SU-DHL-6 (cell line): ENCODE results near the gene GRAMD2B.

Source experiments
- H2AFZ ChIP-seq: fragments of 200-600 bp; sonication (generic); 2 replicates; pipeline ENCODE4 v1.6.1; 2014; ENCODE audit warnings: low read depth, mild to moderate bottlenecking, moderate library complexity, mixed read lengths, antibody characterized with exemption, low read length; ENCODE audit not compliant: severe bottlenecking
- H3F3A ChIP-seq: fragments of 200-600 bp; shearing (Covaris generic); 2 replicates; pipeline ENCODE4 v1.6.0; 2016; ENCODE audit warnings: antibody characterized with exemption, mild to moderate bottlenecking; ENCODE audit not compliant: insufficient read depth
- H3K27ac ChIP-seq: fragments of 200-600 bp; sonication (generic); 2 replicates; pipeline ENCODE4 v1.5.1; 2016; ENCODE audit warnings: low read depth, mild to moderate bottlenecking, low read length, moderate library complexity, mixed read lengths
- H3K27me3 ChIP-seq: fragments of 200-600 bp; sonication (generic), shearing (Covaris generic); 2 replicates; pipeline ENCODE4 v1.6.0; 2014; ENCODE audit warnings: mild to moderate bottlenecking, low read length
- H3K36me3 ChIP-seq: fragments of 200-600 bp; sonication (generic); 2 replicates; pipeline ENCODE4 v1.6.1; 2014; ENCODE audit warnings: mild to moderate bottlenecking, low read length, mixed read lengths
- H3K4me2 ChIP-seq: fragments of 300-600, 200-600 bp; shearing (Covaris generic), sonication (generic); 2 replicates; pipeline ENCODE4 v1.6.0; 2014; ENCODE audit warnings: low read length, low read depth, mild to moderate bottlenecking; ENCODE audit not compliant: poor library complexity, severe bottlenecking
- H3K4me3 ChIP-seq: fragments of 200-600 bp; sonication (generic); 2 replicates; pipeline ENCODE4 v1.5.1; 2014; ENCODE audit warnings: antibody characterized with exemption, low read length, mild to moderate bottlenecking, mixed read lengths; ENCODE audit not compliant: insufficient read depth, poor library complexity, severe bottlenecking
- H3K79me2 ChIP-seq: fragments of 200-600 bp; sonication (generic); 2 replicates; pipeline ENCODE4 v1.6.1; 2014; ENCODE audit warnings: mild to moderate bottlenecking, low read length, moderate library complexity; ENCODE audit not compliant: insufficient read depth
- H3K9ac ChIP-seq: fragments of 200-600 bp; sonication (generic); 2 replicates; pipeline ENCODE4 v1.7.0; 2014; ENCODE audit warnings: mild to moderate bottlenecking, low read length
- H3K9me2 ChIP-seq: fragments of 200-600 bp; sonication (generic); replicated peaks from 2 replicates; pipeline ENCODE4 v1.6.1; 2014; ENCODE audit warnings: low read length; ENCODE audit not compliant: insufficient read depth
- H3K9me3 ChIP-seq: fragments of 200-600 bp; sonication (generic); 2 replicates; pipeline ENCODE4 v1.6.1; 2014; ENCODE audit warnings: low read length, mixed read lengths; ENCODE audit not compliant: insufficient read depth
- H4K20me1 ChIP-seq: fragments of 200-600 bp; sonication (generic); 2 replicates; pipeline ENCODE4 v1.6.1; 2014; ENCODE audit warnings: low read depth, mild to moderate bottlenecking, antibody characterized with exemption, low read length, moderate library complexity, mixed read lengths
- EZH2phosphoT487 ChIP-seq: fragments of 200-600 bp; sonication (generic), shearing (Covaris generic); conservative IDR thresholded peaks from 2 replicates; pipeline ENCODE4 v1.6.1; 2018; ENCODE audit warnings: mild to moderate bottlenecking, antibody characterized with exemption, low read length, moderate library complexity, mixed read lengths
- TF ChIP-seq, protein P1 (sequence below): fragments of 200-600 bp; sonication (generic); IDR thresholded peaks from one replicate; pipeline ENCODE4 v1.5.1; 2017; ENCODE audit warnings: antibody characterized with exemption, mild to moderate bottlenecking, low read length, moderate library complexity; ENCODE audit not compliant: insufficient read depth, poor library complexity, severe bottlenecking

GRAMD2B gene

DNA sequence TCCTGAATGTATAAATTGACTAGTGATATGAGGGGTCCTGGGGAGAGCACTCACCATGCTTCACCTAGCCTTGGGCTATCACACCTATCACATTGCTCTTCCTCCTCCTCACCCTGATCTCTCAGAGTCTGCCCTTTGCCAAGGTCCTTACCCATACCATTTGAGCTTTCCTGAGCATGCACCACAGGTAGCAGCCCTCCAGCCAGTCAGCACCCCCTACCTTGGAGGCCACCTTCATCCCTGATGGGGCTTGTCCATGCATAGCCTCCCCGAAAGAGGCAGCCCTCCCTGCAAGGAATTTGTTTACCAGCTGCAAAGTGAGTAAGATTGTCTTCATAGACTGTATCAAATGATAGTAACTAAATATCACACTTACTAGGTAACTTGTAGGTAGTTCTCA lies 88.8 kb downstream of the GRAMD2B start:
- Histone ChIP-seq H3F3A (no peaks in the 10 kb centered on the region), H3K36me3 (no peaks in the 10 kb centered on the region), H2AFZ (no peak overlapping the region), H3K79me2 (no peaks in the 10 kb centered on the region), H3K9me2 (no peaks in the 10 kb centered on the region), H3K4me3 (no peak overlapping the region), H3K27me3 (no peaks in the 10 kb centered on the region), H3K4me2 (no peak overlapping the region), H3K9ac (no peak overlapping the region), H3K9me3 (no peaks in the 10 kb centered on the region), H4K20me1 (no peaks in the 10 kb centered on the region), H3K27ac (no peak overlapping the region)
- TF ChIP-seq EZH2phosphoT487 = no peak
- TF ChIP-seq, protein P1, sequence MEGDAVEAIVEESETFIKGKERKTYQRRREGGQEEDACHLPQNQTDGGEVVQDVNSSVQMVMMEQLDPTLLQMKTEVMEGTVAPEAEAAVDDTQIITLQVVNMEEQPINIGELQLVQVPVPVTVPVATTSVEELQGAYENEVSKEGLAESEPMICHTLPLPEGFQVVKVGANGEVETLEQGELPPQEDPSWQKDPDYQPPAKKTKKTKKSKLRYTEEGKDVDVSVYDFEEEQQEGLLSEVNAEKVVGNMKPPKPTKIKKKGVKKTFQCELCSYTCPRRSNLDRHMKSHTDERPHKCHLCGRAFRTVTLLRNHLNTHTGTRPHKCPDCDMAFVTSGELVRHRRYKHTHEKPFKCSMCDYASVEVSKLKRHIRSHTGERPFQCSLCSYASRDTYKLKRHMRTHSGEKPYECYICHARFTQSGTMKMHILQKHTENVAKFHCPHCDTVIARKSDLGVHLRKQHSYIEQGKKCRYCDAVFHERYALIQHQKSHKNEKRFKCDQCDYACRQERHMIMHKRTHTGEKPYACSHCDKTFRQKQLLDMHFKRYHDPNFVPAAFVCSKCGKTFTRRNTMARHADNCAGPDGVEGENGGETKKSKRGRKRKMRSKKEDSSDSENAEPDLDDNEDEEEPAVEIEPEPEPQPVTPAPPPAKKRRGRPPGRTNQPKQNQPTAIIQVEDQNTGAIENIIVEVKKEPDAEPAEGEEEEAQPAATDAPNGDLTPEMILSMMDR = no peak

DNA sequence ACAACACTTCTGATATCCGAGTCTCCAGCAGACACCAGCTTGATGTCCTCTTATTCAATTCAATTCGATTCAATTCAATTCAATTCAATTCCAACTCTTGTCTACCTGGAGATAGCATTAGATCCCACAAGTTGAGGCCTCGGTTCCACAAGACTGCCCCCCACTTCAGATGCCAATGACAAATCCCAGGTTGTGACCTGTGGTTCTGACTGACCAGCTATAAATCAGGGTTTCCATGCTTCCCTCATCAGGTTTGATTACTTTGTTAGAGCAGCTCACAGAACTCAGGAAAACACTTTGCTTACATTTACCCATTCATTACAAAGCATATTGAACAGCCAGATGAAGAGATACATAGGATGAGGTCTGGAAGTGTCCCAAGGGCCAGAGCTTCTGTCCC lies 89.2 kb downstream of the GRAMD2B start:
- no peak overlapping the region for H3K4me3 ChIP-seq
- H3K9me2 ChIP-seq = no peaks in the 10 kb centered on the region
- no peaks in the 10 kb centered on the region for H3K9me3 ChIP-seq
- no peaks in the 10 kb centered on the region for H3F3A ChIP-seq
- no peak overlapping the region for H3K27ac ChIP-seq
- no peak overlapping the region for H3K9ac ChIP-seq
- no peak overlapping the region for H3K4me2 ChIP-seq
- no peak for TF ChIP-seq EZH2phosphoT487
- TF ChIP-seq, protein P1 = no peak
- no peak overlapping the region for H2AFZ ChIP-seq
- no peaks in the 10 kb centered on the region for H3K36me3 ChIP-seq
- no peaks in the 10 kb centered on the region for H3K27me3 ChIP-seq
- no peaks in the 10 kb centered on the region for H3K79me2 ChIP-seq
- H4K20me1 ChIP-seq = no peaks in the 10 kb centered on the region

DNA sequence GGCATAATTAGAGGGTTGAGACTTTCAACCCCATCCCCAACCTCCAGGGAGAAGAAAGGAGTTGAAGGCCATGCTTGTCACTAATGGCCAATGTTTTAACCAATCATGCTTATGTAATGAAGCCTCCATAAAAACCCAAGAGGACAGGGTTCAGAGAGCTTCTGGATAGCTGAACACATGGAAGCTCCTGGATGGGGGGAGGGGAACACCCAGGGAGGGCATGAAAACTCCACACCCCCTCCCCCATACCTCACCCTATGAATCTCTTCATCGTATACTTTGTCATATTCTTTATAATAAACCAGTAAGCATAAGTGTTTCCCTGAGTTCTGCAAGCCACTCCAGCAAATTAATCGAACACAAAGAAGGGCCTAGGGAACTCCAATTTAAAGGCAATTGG lies 90.1 kb downstream of the GRAMD2B start:
- Histone ChIP-seq H3K9ac (no peak overlapping the region), H3K4me3 (no peak overlapping the region)
- TF ChIP-seq, protein P1 = no peak
- no peak for TF ChIP-seq EZH2phosphoT487

DNA sequence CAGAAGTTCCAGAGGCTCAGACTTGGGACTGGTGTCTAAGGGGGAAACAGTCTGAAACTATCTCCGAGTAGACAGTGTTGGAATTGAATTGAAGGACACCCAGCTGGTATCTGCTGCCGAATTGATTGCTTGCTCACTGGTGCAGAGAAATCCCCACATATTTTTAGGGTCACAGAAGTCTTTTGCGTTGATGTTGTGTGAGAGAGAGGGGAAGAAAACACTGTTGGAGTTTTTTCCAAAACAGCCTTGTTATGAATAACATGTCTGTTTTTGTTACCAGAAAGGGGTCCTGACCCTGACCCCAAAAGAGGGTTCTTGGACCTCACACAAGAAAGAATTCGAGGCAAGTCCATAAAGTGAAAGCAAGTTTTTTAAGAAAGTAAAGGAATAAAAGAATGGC lies 90.5 kb downstream of the GRAMD2B start:
- no peak overlapping the region for H3K9ac ChIP-seq
- TF ChIP-seq, protein P1 = no peak
- TF ChIP-seq EZH2phosphoT487 = no peak
- no peak overlapping the region for H2AFZ ChIP-seq
- H3K4me3 ChIP-seq = no peak overlapping the region
- no peaks in the 10 kb centered on the region for H3K36me3 ChIP-seq
- H3F3A ChIP-seq = no peaks in the 10 kb centered on the region
- no peak overlapping the region for H3K4me2 ChIP-seq
- H3K27me3 ChIP-seq = no peaks in the 10 kb centered on the region
- no peaks in the 10 kb centered on the region for H4K20me1 ChIP-seq
- no peak overlapping the region for H3K27ac ChIP-seq
- no peaks in the 10 kb centered on the region for H3K79me2 ChIP-seq
- H3K9me2 ChIP-seq = no peaks in the 10 kb centered on the region
- no peaks in the 10 kb centered on the region for H3K9me3 ChIP-seq

More for the DNA sequence above, 90.1 kb downstream of the GRAMD2B start:
- Histone ChIP-seq H3K9me2 (no peaks in the 10 kb centered on the region), H2AFZ (no peak overlapping the region), H3K4me2 (no peak overlapping the region), H3F3A (no peaks in the 10 kb centered on the region), H3K9me3 (no peaks in the 10 kb centered on the region), H4K20me1 (no peaks in the 10 kb centered on the region), H3K27me3 (no peaks in the 10 kb centered on the region), H3K36me3 (no peaks in the 10 kb centered on the region), H3K27ac (no peak overlapping the region), H3K79me2 (no peaks in the 10 kb centered on the region)
